Measurements from ENCODE around the gene C2CD5. TPM values are rescaled to one million over a fixed set of nuclear protein-coding genes. Genes with fewer than 3 reads are reported as not detected.
A peak's percentile ranks its signal among the peaks of the same experiment; 100 is the strongest.

The C2CD5 gene
- total RNA-seq, 2 experiments from 2014 or later = 29.5 to 31.6 TPM

GRCh38 chr12:22412581-22412980 lies 131.8 kb downstream of the C2CD5 start:
- Mint-ChIP-seq H3K9me3 (ENCODE audit: low read depth) (no peaks in the 10 kb centered on the region), H3K36me3 (ENCODE audit: low read depth) (no peaks in the 10 kb centered on the region), H3K27ac (no peak overlapping the region), H3K4me3 (no peak overlapping the region), H3K4me1 (peaks cover 19% of the 10 kb centered on the region), H3K27me3 (no peaks in the 10 kb centered on the region)
- ChIA-PET CTCF (no interaction called here), POLR2A (no interaction called here)
- intact Hi-C loops (cut with DNase I, micrococcal nuclease) = no loop called here
- no peak for DNase-seq
- no peak for ATAC-seq

GRCh38 chr12:22410486-22410885 lies 133.9 kb downstream of the C2CD5 start:
- no peak overlapping the region for H3K4me3 Mint-ChIP-seq
- intact Hi-C loops (cut with DNase I, micrococcal nuclease) = no loop called here
- H3K27ac Mint-ChIP-seq = no peak overlapping the region
- DNase-seq = no peak
- CTCF ChIA-PET = no interaction called here
- H3K36me3 Mint-ChIP-seq (ENCODE audit: low read depth) = no peaks in the 10 kb centered on the region
- no peaks in the 10 kb centered on the region for H3K9me3 Mint-ChIP-seq (ENCODE audit: low read depth)
- peak; percentile 25 for ATAC-seq
- peaks cover 16% of the 10 kb centered on the region for H3K4me1 Mint-ChIP-seq
- no peaks in the 10 kb centered on the region for H3K27me3 Mint-ChIP-seq
- POLR2A ChIA-PET = interaction anchor here (0.6 kb wide), 1 partner anchor 646 kb away, joined by 4 read pairs; no protein-coding TSS in a partner anchor

GRCh38 chr12:22409377-22410164 lies 134.8 kb downstream of the C2CD5 start:
- peak overlapping the region; percentile 33 for H3K27ac Mint-ChIP-seq
- H3K9me3 Mint-ChIP-seq (ENCODE audit: low read depth) = no peaks in the 10 kb centered on the region
- H3K36me3 Mint-ChIP-seq (ENCODE audit: low read depth) = no peaks in the 10 kb centered on the region
- CTCF ChIA-PET = interaction anchor here (1.2 kb wide), 1 partner anchor 74 kb away, joined by 3 read pairs; no protein-coding TSS in a partner anchor
- H3K4me3 Mint-ChIP-seq = peak overlapping the region; percentile 26
- peaks cover 16% of the 10 kb centered on the region for H3K4me1 Mint-ChIP-seq
- ATAC-seq (peak; percentile 89), DNase-seq (peak; percentile 62)
- H3K27me3 Mint-ChIP-seq = no peaks in the 10 kb centered on the region
- POLR2A ChIA-PET = interaction anchor here (0.8 kb wide), 1 partner anchor 74 kb away, joined by 3 read pairs; no protein-coding TSS in a partner anchor
- intact Hi-C loops (cut with DNase I, micrococcal nuclease) = loop anchor here in 1 of 2 experiments (1.0 kb wide), 1 partner anchor 10 kb away; no protein-coding TSS in a partner anchor

GRCh38 chr12:22408610-22409376 lies 135.5 kb downstream of the C2CD5 start:
- H3K9me3 Mint-ChIP-seq (ENCODE audit: low read depth) = no peaks in the 10 kb centered on the region
- intact Hi-C loops (cut with DNase I, micrococcal nuclease) = loop anchor here in 1 of 2 experiments (1.0 kb wide), 1 partner anchor 9 kb away; no protein-coding TSS in a partner anchor
- peak overlapping the region; percentile 16 for H3K4me3 Mint-ChIP-seq
- ChIA-PET POLR2A (no interaction called here), CTCF (interaction anchor here (0.5 to 1.2 kb wide), 2 partner anchors 73 to 711 kb away, joined by 3 read pairs; no protein-coding TSS in a partner anchor)
- no peak overlapping the region for H3K27ac Mint-ChIP-seq
- DNase-seq (no peak), ATAC-seq (no peak)
- H3K27me3 Mint-ChIP-seq = no peaks in the 10 kb centered on the region
- peaks cover 16% of the 10 kb centered on the region for H3K4me1 Mint-ChIP-seq
- no peaks in the 10 kb centered on the region for H3K36me3 Mint-ChIP-seq (ENCODE audit: low read depth)

- Mint-ChIP-seq H3K27me3 (no peaks in the 10 kb centered on the region), H3K9me3 (ENCODE audit: low read depth) (no peaks in the 10 kb centered on the region), H3K27ac (no peak overlapping the region), H3K4me3 (no peak overlapping the region), H3K4me1 (peaks cover 16% of the 10 kb centered on the region), H3K36me3 (ENCODE audit: low read depth) (no peaks in the 10 kb centered on the region)
- ATAC-seq = no peak
- no peak for DNase-seq
- CTCF ChIA-PET = interaction anchor here (1.0 to 1.1 kb wide), 2 partner anchors 72 to 307 kb away, joined by 4 read pairs; no protein-coding TSS in a partner anchor
- intact Hi-C loops (cut with DNase I, micrococcal nuclease) = no loop called here
- POLR2A ChIA-PET = no interaction called here
Measured at GRCh38 chr12:22407397-22407796, 136.9 kb downstream of the C2CD5 start.

- ATAC-seq = no peak
- CTCF ChIA-PET = interaction anchor here (1.0 to 1.1 kb wide), 2 partner anchors 71 to 306 kb away, joined by 4 read pairs; no protein-coding TSS in a partner anchor
- Mint-ChIP-seq H3K4me1 (peaks cover 16% of the 10 kb centered on the region), H3K36me3 (ENCODE audit: low read depth) (no peaks in the 10 kb centered on the region), H3K27me3 (no peaks in the 10 kb centered on the region), H3K4me3 (no peak overlapping the region), H3K9me3 (ENCODE audit: low read depth) (no peaks in the 10 kb centered on the region), H3K27ac (no peak overlapping the region)
- POLR2A ChIA-PET = no interaction called here
- intact Hi-C loops (cut with DNase I, micrococcal nuclease) = no loop called here
- no peak for DNase-seq
Measured at GRCh38 chr12:22406627-22407026, 137.7 kb downstream of the C2CD5 start.

- ATAC-seq (no peak), DNase-seq (no peak)
- Mint-ChIP-seq H3K4me3 (no peak overlapping the region), H3K27me3 (no peaks in the 10 kb centered on the region), H3K9me3 (ENCODE audit: low read depth) (peaks cover 2% of the 10 kb centered on the region), H3K27ac (no peak overlapping the region), H3K36me3 (ENCODE audit: low read depth) (no peaks in the 10 kb centered on the region), H3K4me1 (peaks cover 39% of the 10 kb centered on the region)
- intact Hi-C loops (cut with DNase I, micrococcal nuclease) = loop anchor here (1.0 to 5.0 kb wide), 2 partner anchors 10 to 62 kb away; no protein-coding TSS in a partner anchor
- ChIA-PET POLR2A (no interaction called here), CTCF (interaction anchor here (0.6 to 2.3 kb wide), 2 partner anchors 13 to 64 kb away, joined by 3 to 9 read pairs; no protein-coding TSS in a partner anchor)
Measured at GRCh38 chr12:22399464-22400180, 144.7 kb downstream of the C2CD5 start.

Other genes starting within 250 kb of the C2CD5 start
- 1 to 10 TPM; 1.5 to 1.6 TPM for gene ST8SIA1, start 209.8 kb downstream of the C2CD5 start, total RNA-seq
- 10 to 100 TPM; 38.6 to 62.1 TPM for gene ETNK1, start 80.6 kb upstream of the C2CD5 start, total RNA-seq

Data from activated CD4-positive, alpha-beta T cell treated with anti-CD3 and anti-CD28 coated beads for 36 hours (primary cell).